ENCODE measurements around the gene ANXA1.

DNA sequence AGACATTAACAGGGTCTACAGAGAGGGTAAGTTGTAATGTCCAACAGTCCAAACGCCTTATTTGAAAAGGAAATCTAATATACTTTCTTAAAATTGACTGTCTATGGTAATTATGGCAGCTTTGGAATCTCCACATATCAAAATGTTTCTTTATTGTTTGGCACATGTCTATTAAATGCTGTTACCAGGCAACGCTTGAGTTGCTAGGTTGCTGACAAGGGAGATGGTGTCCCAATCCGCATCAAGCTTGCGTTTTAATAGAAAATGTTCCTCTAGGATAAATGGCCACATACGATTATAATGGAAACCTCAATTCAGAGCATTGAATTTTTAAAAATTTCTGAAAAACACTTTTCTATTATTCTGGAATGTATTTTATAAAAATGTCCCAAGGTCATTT lies 9.2 kb downstream of the ANXA1 start:
- TF ChIP-seq, protein P1, sequence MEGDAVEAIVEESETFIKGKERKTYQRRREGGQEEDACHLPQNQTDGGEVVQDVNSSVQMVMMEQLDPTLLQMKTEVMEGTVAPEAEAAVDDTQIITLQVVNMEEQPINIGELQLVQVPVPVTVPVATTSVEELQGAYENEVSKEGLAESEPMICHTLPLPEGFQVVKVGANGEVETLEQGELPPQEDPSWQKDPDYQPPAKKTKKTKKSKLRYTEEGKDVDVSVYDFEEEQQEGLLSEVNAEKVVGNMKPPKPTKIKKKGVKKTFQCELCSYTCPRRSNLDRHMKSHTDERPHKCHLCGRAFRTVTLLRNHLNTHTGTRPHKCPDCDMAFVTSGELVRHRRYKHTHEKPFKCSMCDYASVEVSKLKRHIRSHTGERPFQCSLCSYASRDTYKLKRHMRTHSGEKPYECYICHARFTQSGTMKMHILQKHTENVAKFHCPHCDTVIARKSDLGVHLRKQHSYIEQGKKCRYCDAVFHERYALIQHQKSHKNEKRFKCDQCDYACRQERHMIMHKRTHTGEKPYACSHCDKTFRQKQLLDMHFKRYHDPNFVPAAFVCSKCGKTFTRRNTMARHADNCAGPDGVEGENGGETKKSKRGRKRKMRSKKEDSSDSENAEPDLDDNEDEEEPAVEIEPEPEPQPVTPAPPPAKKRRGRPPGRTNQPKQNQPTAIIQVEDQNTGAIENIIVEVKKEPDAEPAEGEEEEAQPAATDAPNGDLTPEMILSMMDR (conservative IDR thresholded peaks at IDR 0.05; ENCODE audit: low read depth, low read length), result no peak
- TF ChIP-seq EZH2 (IDR thresholded peaks at IDR 0.05; ENCODE audit: borderline replicate concordance, low read depth, low read length, poor library complexity, severe bottlenecking), result no peak
